Astrocyte (in vitro differentiated cells and primary cell): Measurements from ENCODE around the gene TJAP1.

Source experiments
- EZH2 ChIP-seq: IDR thresholded peaks from 2 replicates; pipeline ENCODE4 v1.6.1; 2012; ENCODE audit warnings: mild to moderate bottlenecking, low read length, inconsistent platforms; ENCODE audit not compliant: insufficient read depth
- TF ChIP-seq, protein P1 (sequence below): IDR thresholded peaks from 2 replicates; pipeline ENCODE4 v1.5.1; 2011; ENCODE audit warnings: low read depth, mild to moderate bottlenecking, inconsistent platforms, low read length, moderate library complexity; ENCODE audit not compliant: insufficient read depth

DNA sequence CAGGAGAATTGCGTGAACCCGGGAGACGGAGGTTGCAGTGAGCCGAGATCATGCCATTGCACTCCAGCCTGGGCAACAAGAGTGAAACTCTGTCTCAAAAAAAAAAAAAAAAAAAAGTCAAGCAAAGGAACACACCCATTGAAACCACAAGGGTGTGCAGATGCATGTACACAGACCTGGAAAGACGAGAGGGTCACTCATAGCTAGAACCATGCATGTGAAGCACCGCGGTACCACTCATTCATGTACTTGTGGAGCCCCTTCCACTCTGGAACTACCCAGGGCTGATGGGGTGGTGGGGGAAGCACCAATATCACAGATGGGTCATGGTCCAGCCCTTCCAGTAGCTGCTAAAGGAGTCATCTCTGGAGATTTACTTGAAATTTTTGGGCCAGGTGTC, 7.4 kb upstream of the TJAP1 start:
- TF ChIP-seq, protein P1, sequence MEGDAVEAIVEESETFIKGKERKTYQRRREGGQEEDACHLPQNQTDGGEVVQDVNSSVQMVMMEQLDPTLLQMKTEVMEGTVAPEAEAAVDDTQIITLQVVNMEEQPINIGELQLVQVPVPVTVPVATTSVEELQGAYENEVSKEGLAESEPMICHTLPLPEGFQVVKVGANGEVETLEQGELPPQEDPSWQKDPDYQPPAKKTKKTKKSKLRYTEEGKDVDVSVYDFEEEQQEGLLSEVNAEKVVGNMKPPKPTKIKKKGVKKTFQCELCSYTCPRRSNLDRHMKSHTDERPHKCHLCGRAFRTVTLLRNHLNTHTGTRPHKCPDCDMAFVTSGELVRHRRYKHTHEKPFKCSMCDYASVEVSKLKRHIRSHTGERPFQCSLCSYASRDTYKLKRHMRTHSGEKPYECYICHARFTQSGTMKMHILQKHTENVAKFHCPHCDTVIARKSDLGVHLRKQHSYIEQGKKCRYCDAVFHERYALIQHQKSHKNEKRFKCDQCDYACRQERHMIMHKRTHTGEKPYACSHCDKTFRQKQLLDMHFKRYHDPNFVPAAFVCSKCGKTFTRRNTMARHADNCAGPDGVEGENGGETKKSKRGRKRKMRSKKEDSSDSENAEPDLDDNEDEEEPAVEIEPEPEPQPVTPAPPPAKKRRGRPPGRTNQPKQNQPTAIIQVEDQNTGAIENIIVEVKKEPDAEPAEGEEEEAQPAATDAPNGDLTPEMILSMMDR = no peak
- no peak for TF ChIP-seq EZH2
